Thymus (tissue), 11 donors: ENCODE results near the gene CDK13. TPM values are rescaled to one million over a fixed set of nuclear protein-coding genes. Genes with fewer than 3 reads are reported as not detected.
"Not testable (repeated sequence)": the region's sequence is repeated elsewhere in the genome, so short reads cannot be mapped to it uniquely, and the experiment has no call there.

Experiments used
- DNase-seq, 9 donors: peaks; one replicate each; pipeline ENCODE4 v3.0.0-alpha.2; 2013; ENCODE audit warnings: low spot score in 9 of 9, low read depth in 6 of 9, missing footprints in 1 of 9
- H3K27ac ChIP-seq, 2 donors: one replicate each; pipeline ENCODE4 v1.5.1; 2013; ENCODE audit warnings: control low read depth in 1 of 2, low read depth in 1 of 2, low read length in 1 of 2, mild to moderate bottlenecking in 1 of 2, moderate library complexity in 1 of 2
- H3K27me3 ChIP-seq, 2 donors: one replicate each; pipeline ENCODE4 v1.5.1; 2013; ENCODE audit warnings: low read length in 1 of 2; ENCODE audit not compliant: control insufficient read depth in 2 of 2, insufficient read depth in 1 of 2
- H3K36me3 ChIP-seq, 2 donors: one replicate each; pipeline ENCODE4 v1.5.1; 2013; ENCODE audit warnings: low read length in 1 of 2, mild to moderate bottlenecking in 1 of 2, moderate library complexity in 1 of 2; ENCODE audit not compliant: control insufficient read depth in 2 of 2, insufficient read depth in 2 of 2
- H3K4me1 ChIP-seq, 2 donors: one replicate each; pipeline ENCODE4 v1.5.1; 2013; ENCODE audit warnings: low read length in 2 of 2; ENCODE audit not compliant: control insufficient read depth in 2 of 2, insufficient read depth in 2 of 2
- H3K4me3 ChIP-seq, 2 donors: one replicate each; pipeline ENCODE4 v1.5.1; 2013; ENCODE audit warnings: low read length in 2 of 2, control low read depth in 1 of 2, mild to moderate bottlenecking in 1 of 2
- H3K9me3 ChIP-seq, 2 donors: one replicate each; pipeline ENCODE4 v1.5.1; 2013; ENCODE audit warnings: low read length in 1 of 2, mild to moderate bottlenecking in 1 of 2; ENCODE audit not compliant: control insufficient read depth in 2 of 2, insufficient read depth in 1 of 2
- WGBS: extraction: QIAGEN DNeasy Blood & Tissue Kit; methylation state at CpG from one replicate; pipeline ENCODE4 v1.1.7; 2013; 5-methylcytosine and 5-hydroxymethylcytosine counted together
- polyA plus RNA-seq: library from polyadenylated mRNA; stranded (reverse); fragments of 200-250 nt; gene quantifications from one replicate; pipeline ENCODE4 v1.2.3, GENCODE V29; 2013
- total RNA-seq: library from RNA; stranded (reverse); fragments of 120-200 nt; gene quantifications from one replicate; pipeline ENCODE4 v1.2.4, GENCODE V29; 2013
- donor health status: healthy.

CDK13 gene
- total and polyA plus RNA-seq, 2 donors = 40.4 to 48.3 TPM

DNA sequence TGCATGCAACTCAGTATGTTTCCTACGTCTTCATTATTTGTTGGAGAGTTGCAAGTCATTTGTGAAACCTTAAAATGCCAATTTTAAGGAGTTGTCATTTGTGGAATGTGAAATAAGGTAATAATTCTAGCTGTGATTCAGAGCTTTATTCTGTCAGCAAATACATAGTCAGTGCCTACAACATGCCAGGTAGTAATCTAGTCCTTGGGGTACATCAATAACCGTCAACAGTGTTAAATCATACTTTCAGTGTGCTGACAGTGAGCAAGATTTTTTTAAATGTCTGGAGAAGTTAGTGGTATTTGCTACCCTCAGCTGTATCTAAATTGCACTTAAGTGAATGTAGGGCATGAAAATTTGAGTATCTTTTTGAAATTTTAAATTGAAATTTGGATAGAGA lies 147.7 kb downstream of the CDK13 start:
- WGBS = 93% methylated on average over 2 of the region's 2 CpGs
- no peak for DNase-seq
- Histone ChIP-seq H3K4me1 (no peaks in the 10 kb centered on the region), H3K9me3 (no peaks in the 10 kb centered on the region), H3K27ac (no peak overlapping the region), H3K27me3 (no peaks in the 10 kb centered on the region), H3K36me3 (peaks cover 26 to 33% of the 10 kb centered on the region in 2 donors), H3K4me3 (no peak overlapping the region)

DNA sequence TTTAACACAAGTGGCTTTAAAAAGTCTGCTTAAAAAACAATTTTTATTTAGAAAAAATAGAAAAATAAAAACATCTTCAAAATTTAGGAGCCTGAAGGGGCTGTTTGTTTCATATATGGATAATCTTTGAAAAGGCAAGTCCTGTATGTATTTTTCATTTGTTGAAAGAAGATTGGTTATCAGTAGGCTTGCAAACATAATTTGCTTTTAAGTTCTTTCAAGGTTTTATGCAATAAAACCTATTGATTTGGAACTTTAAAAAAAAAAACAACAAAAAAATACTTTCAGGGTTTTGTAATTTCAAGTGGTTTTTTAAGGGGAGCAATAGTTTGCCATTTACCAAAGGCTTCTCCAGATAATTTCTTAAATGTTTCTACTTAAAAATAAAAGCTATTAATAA lies 148.8 kb downstream of the CDK13 start:
- H3K27me3 ChIP-seq = no peaks in the 10 kb centered on the region
- H3K4me3 ChIP-seq = no peak overlapping the region
- DNase-seq = no peak
- H3K36me3 ChIP-seq = peaks cover 15 to 24% of the 10 kb centered on the region in 2 donors
- H3K27ac ChIP-seq = no peak overlapping the region
- no peaks in the 10 kb centered on the region for H3K4me1 ChIP-seq
- no peaks in the 10 kb centered on the region for H3K9me3 ChIP-seq

DNA sequence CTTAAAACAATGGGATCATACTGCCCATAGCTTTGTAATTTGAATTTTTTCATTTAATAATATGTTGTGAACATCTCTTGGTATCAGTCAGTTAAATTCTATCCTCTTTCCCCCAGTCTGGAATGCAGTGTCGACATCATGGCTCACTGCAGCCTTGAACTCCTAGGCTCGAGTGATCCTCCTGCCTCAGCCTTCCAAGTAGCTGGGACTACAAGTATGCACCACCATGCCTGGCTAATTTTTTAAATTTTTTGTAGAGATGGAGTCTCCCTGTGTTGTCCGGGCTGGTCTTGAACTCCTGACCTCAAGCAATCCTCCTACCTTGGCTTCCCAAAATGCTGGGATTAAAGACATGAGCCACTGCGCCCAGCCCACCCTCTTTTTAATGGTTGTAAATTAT lies 149.8 kb downstream of the CDK13 start:
- H3K9me3 ChIP-seq = no peaks in the 10 kb centered on the region
- 98% methylated on average over 4 of the region's 4 CpGs for WGBS

DNA sequence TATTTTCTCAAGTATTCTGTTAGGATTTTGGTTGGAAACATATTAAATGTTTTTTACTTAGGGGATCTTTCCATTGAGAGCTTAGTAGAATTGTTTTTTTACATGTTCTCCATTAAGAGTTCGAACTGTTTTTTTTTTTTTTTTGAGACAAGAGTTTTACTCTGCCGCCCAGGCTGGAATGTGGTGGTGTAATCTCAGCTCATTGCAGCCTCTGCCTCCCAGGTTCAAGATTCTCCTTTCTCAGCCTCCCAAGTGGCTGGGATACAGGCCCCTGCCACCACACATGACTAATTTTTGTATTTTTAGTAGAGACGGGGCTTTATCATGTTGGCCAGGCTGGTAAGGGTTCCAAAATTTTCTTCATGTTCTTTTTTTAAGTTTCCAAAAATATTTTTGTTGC lies 151.1 kb downstream of the CDK13 start:
- WGBS = 99% methylated on average over 3 of the region's 3 CpGs
- Histone ChIP-seq H3K36me3 (peaks cover 0 to under 1% of the 10 kb centered on the region in 2 donors), H3K4me3 (no peak overlapping the region), H3K27me3 (no peaks in the 10 kb centered on the region), H3K27ac (no peak overlapping the region), H3K9me3 (no peaks in the 10 kb centered on the region), H3K4me1 (no peaks in the 10 kb centered on the region)
- DNase-seq = no peak

More for the DNA sequence above, 149.8 kb downstream of the CDK13 start:
- DNase-seq = no peak
- H3K4me1 ChIP-seq = no peaks in the 10 kb centered on the region
- H3K36me3 ChIP-seq = peaks cover 4 to 14% of the 10 kb centered on the region in 2 donors
- H3K4me3 ChIP-seq = no peak overlapping the region
- no peaks in the 10 kb centered on the region for H3K27me3 ChIP-seq
- H3K27ac ChIP-seq = no peak overlapping the region

DNA sequence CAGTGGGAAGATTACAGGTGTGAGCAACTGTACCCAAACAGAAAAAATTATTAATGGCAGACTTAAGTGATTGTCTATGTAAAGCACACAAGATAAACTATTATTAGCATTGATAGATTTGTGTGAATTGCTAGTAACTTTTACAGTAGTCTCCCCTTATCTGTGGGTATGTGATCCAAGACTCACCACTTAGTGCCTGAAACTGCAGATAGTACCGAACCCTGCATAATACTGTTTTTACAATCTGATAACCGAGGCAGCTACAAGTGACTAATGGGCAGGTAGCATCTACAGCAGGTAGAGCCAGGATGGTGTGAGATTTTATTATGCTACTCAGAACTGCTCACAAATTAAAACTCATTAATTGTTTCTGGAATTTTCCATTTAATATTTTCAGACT lies 152.8 kb downstream of the CDK13 start:
- no peak overlapping the region for H3K4me3 ChIP-seq
- no peak for DNase-seq
- H3K9me3 ChIP-seq = no peaks in the 10 kb centered on the region
- no peaks in the 10 kb centered on the region for H3K36me3 ChIP-seq
- H3K27me3 ChIP-seq = no peaks in the 10 kb centered on the region
- H3K4me1 ChIP-seq = no peaks in the 10 kb centered on the region
- WGBS = over 99% methylated on average over 2 of the region's 2 CpGs
- no peak overlapping the region for H3K27ac ChIP-seq

DNA sequence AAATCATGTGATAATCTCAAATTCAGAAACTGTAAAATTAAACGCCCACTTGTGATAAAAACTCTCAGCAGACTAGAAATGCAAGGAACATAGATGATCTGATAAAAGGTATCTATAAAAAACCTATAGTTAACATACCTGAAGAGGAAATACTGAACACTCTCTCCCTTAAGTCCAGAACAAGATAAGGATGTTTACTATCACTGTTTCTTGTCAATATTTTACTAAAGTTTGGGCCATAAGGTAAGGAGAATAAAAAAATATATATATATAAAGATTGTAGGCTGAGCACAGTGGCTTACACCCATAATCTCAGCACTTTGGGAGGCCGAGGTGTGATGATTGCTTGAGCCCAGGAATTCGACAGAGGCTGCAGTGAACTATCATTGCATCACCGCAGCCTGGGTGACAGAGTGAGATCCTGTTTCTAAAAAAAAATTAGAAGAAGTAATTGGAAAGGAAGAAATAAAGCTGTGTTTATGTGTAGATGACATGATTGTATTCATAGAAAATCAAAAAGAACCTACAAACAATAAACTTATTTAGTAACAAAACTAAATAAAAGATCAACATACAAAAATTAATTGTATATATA lies 155.9 kb downstream of the CDK13 start:
- Histone ChIP-seq H3K36me3 (no peaks in the 10 kb centered on the region), H3K4me1 (no peaks in the 10 kb centered on the region), H3K27me3 (no peaks in the 10 kb centered on the region), H3K4me3 (no peak overlapping the region), H3K27ac (no peak overlapping the region), H3K9me3 (no peaks in the 10 kb centered on the region)
- 97% methylated on average over 4 of the region's 4 CpGs for WGBS
- DNase-seq = no peak

DNA sequence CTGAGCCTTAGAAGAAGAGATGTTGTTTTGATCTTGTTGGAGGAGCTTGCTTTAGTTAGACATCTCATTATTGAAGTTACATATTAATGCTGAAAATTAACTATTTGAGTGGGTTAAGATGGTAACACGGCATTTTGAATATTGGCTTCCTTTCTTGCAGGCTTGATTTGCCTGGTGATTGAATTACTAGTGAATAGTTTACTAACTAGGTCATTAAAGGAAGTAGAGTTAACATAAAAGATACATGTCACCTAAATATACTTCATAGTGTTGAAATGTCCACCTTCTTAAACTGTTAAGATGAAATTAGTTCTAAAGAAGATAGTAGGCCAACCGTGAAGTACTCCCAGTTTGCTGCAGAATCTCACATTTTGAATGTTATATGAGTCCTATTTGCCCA lies 165.9 kb downstream of the CDK13 start:
- DNase-seq = no peak
- no peaks in the 10 kb centered on the region for H3K4me1 ChIP-seq

DNA sequence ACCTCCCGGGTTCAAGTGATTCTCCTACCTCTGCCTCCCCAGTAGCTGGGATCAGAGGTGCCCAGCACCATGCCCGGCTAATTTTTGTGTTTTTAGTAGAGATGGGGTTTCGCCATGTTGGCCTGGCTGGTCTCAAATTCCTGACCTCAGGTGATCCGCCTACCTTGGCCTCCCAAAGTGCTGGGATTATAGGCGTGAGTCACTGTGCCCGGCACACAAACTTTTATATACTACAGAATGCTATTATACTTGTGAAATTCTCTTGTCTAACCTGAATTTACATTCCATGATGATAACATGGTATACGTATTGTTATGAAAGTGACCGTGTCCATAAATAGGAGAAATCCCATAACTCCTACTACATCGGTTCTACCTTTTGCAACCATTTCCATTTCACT lies 167.1 kb downstream of the CDK13 start:
- not testable (repeated sequence) for DNase-seq, H3K4me3 ChIP-seq, H3K27me3 ChIP-seq, H3K9me3 ChIP-seq, H3K36me3 ChIP-seq, H3K27ac ChIP-seq, H3K4me1 ChIP-seq
- WGBS = 96% methylated on average over 9 of the region's 9 CpGs

More for the DNA sequence above, 165.9 kb downstream of the CDK13 start:
- 97% methylated on average over 2 of the region's 2 CpGs for WGBS
- Histone ChIP-seq H3K9me3 (no peaks in the 10 kb centered on the region), H3K27ac (no peak overlapping the region), H3K27me3 (no peaks in the 10 kb centered on the region), H3K36me3 (no peaks in the 10 kb centered on the region), H3K4me3 (no peak overlapping the region)

DNA sequence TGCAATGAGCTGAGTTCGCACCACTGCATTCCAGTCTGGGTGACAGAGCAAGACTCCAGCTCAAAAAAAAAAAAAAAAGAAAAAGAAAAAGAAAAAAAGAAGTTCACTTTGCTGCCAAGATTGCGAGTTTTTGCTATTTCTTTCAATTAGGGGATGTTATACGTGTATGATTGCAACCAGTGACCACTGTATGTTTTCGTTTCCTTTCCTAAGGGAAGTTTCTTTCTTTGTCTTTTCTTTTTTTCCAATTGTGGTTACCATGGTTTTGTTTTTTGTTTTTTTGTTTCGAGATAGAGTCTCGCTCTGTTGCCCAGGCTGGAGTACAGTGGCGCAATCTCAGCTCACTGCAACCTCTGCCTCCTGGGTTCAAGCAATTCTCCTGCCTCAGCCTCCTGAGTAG lies 168.1 kb downstream of the CDK13 start:
- H3K27me3 ChIP-seq, H3K4me3 ChIP-seq, H3K27ac ChIP-seq, H3K36me3 ChIP-seq, H3K9me3 ChIP-seq, H3K4me1 ChIP-seq, DNase-seq: not testable (repeated sequence)
- WGBS = 98% methylated on average over 7 of the region's 7 CpGs

DNA sequence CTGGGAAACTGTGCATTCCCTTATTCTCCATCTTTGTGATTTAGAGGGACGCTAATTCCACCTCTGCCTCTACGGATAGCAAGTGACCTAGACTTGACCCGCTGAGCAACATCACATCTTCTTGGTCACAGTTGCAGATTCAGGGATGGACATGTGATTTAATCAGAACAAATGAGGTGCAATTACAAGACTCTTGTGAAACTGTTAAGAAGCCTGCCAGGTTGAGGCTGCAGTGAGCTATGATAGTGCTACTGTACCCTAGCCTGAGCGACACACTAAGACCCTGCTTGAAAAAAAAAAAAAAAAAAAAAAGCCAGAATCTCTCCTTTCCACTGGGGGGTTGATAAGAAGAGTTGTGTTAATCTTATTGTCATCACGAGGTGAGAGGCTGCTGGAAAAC lies 170.0 kb downstream of the CDK13 start:
- no peak overlapping the region for H3K4me3 ChIP-seq
- no peak overlapping the region for H3K27ac ChIP-seq
- no peak for DNase-seq
- H3K36me3 ChIP-seq = no peaks in the 10 kb centered on the region
- 97% methylated on average over 5 of the region's 5 CpGs for WGBS
- H3K27me3 ChIP-seq = no peaks in the 10 kb centered on the region
- H3K4me1 ChIP-seq = no peaks in the 10 kb centered on the region
- H3K9me3 ChIP-seq = no peaks in the 10 kb centered on the region
